Lung (tissue), 12 donors: ENCODE data around the gene CD2. TPM values are rescaled to one million over a fixed set of nuclear protein-coding genes. Genes with fewer than 3 reads are reported as not detected.

Source experiments
- ATAC-seq: fragments of 200-7000 bp; cut with Tn5 transposase; one replicate; pipeline ENCODE4 v1.9.1; 2020; ENCODE audit warnings: moderate number of reproducible peaks; ENCODE audit not compliant: insufficient read depth, low FRiP score
- DNase-seq, 3 donors: peaks; one replicate each; pipeline ENCODE4 v3.0.0-alpha.2; 2013 to 2017
- H3K27ac ChIP-seq, 2 donors: one replicate each; pipeline ENCODE4 v1.5.1; 2013; ENCODE audit warnings: mild to moderate bottlenecking in 2 of 2, moderate library complexity in 2 of 2, control low read depth in 1 of 2, inconsistent platforms in 1 of 2, low read depth in 1 of 2, low read length in 1 of 2
- H3K27me3 ChIP-seq, 3 donors: one replicate each; pipeline ENCODE4 v1.5.1; 2013; ENCODE audit warnings: low read length in 2 of 3; ENCODE audit not compliant: control insufficient read depth in 3 of 3, insufficient read depth in 3 of 3
- H3K36me3 ChIP-seq, 4 donors: one replicate each; pipeline ENCODE4 v1.5.1; 2013; ENCODE audit warnings: low read length in 4 of 4, mild to moderate bottlenecking in 1 of 4, moderate library complexity in 1 of 4; ENCODE audit not compliant: control insufficient read depth in 4 of 4, insufficient read depth in 4 of 4
- H3K4me1 ChIP-seq, 5 donors: one replicate each; pipeline ENCODE4 v1.5.1; 2013; ENCODE audit warnings: low read length in 5 of 5, mild to moderate bottlenecking in 2 of 5, moderate library complexity in 1 of 5; ENCODE audit not compliant: control insufficient read depth in 5 of 5, insufficient read depth in 5 of 5
- H3K4me3 ChIP-seq: one replicate; pipeline ENCODE4 v1.5.1; 2013; ENCODE audit warnings: mild to moderate bottlenecking, control low read depth, moderate library complexity
- H3K9ac ChIP-seq, 2 donors: one replicate each; pipeline ENCODE4 v1.5.1; 2013; ENCODE audit warnings: low read length in 2 of 2, control low read depth in 1 of 2; ENCODE audit not compliant: insufficient read depth in 1 of 2
- H3K9me3 ChIP-seq, 4 donors: one replicate each; pipeline ENCODE4 v1.5.1; 2013; ENCODE audit warnings: low read length in 3 of 4, mild to moderate bottlenecking in 1 of 4, moderate library complexity in 1 of 4; ENCODE audit not compliant: control insufficient read depth in 4 of 4, insufficient read depth in 3 of 4
- WGBS, 2 donors: extraction: QIAGEN DNeasy Blood & Tissue Kit; methylation state at CpG; one replicate each; pipeline ENCODE4 v1.1.7; 2013; 5-methylcytosine and 5-hydroxymethylcytosine counted together
- polyA plus RNA-seq, 2 donors: library from polyadenylated mRNA; stranded (reverse); fragments of 200-250 nt; gene quantifications; one replicate each; pipeline ENCODE4 v1.2.1, GENCODE V29; 2013
- total RNA-seq, 2 donors: library from RNA; depleted of rRNA in 1 of 2; stranded (reverse); fragments of >200 nt in 1 of 2; gene quantifications; one replicate each; pipeline ENCODE4 v1.2.1, GENCODE V29; 2014 to 2021
- TF ChIP-seq, protein P1 (sequence below): IDR thresholded peaks from 2 replicates; pipeline ENCODE4 v1.5.1; 2012; ENCODE audit warnings: mild to moderate bottlenecking; ENCODE audit errors: control extremely low read depth, extremely low read depth
- donor health status: control.
- donor health status: control.
- donor health status: Bipolar disorder and iron deficiency.
- donor health status: healthy.
- donor health status: DM: yes; HTN: yes; CAD: no.

Gene CD2
- total and polyA plus RNA-seq, 4 donors, result 2.4 to 5.2 (median 4.9) TPM

DNA sequence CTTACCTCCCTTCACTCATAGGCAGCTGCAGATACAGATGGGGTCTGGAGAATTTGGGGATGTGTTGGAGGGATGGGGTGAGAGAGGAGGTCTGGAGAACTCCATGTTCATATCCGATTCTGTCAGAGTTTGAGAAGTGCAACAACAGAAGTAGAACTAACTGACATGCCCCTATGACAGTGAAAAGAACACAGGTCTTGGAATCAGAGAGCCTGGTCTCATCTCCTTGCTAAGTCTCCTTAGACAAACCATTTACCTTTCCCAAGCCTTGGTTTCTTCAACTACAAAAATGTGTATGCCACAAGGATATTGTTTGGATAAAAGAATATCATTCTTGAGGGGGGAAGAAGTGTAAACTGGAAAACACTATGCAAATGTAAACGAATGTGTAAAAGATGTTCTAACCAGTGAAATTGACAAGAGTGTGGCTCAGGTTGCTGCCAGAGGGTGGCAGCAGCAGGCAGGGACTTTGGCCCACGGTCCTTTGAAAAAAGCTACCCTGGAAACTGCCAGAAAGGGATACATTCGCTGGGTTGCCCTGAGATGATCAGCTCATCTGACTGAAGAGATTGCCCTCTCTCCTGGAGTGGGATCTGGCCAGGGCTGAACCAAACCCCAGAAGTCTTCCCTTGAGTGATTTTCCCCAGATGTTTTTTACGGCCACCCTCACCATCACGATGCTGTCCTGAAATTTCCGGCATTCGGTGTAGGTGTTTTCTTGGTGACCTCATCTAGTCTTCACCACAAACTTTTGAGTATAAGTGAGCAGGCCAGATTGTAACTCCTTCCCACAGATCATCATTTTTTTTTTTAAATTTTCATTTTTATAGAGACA, 17.0 kb upstream of the CD2 start:
- Histone ChIP-seq H3K9me3 (peaks cover 0 to 7% (median 0%) of the 10 kb centered on the region in 4 donors), H3K36me3 (no peaks in the 10 kb centered on the region), H3K27me3 (no peaks in the 10 kb centered on the region), H3K4me1 (peaks cover 0 to 9% (median 5%) of the 10 kb centered on the region in 5 donors), H3K27ac (no peak overlapping the region), H3K9ac (no peak overlapping the region), H3K4me3 (no peak overlapping the region)
- 51 to 55% methylated on average over 8 of the region's 8 CpGs for WGBS, 2 donors
- DNase-seq, result peak; percentile 58 to 75 (median 67)
- peak; percentile 58 for ATAC-seq
- TF ChIP-seq, protein P1, sequence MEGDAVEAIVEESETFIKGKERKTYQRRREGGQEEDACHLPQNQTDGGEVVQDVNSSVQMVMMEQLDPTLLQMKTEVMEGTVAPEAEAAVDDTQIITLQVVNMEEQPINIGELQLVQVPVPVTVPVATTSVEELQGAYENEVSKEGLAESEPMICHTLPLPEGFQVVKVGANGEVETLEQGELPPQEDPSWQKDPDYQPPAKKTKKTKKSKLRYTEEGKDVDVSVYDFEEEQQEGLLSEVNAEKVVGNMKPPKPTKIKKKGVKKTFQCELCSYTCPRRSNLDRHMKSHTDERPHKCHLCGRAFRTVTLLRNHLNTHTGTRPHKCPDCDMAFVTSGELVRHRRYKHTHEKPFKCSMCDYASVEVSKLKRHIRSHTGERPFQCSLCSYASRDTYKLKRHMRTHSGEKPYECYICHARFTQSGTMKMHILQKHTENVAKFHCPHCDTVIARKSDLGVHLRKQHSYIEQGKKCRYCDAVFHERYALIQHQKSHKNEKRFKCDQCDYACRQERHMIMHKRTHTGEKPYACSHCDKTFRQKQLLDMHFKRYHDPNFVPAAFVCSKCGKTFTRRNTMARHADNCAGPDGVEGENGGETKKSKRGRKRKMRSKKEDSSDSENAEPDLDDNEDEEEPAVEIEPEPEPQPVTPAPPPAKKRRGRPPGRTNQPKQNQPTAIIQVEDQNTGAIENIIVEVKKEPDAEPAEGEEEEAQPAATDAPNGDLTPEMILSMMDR, result peak; percentile 73

DNA sequence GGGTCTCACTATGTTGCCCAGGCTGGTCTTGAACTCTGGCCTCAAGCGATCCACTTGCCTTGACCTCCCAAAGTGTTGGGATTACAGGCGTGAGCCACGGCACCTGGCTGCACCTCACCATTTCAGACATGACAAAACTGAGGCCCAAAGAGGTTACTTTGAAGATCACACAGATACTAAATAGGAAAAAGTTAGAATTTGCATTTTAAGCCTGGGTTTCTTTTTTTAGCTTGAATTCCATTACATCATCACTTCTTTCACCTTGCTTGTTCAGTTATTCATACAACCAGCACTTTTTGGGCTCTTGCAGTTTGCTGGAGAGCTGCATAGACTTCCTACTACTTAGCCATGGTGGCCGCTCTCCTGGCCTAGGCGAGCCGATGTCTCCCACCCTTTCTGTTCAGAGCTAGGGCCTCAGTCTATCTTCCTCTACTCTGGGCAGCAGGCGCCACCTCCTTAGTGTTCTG, 16.3 kb upstream of the CD2 start:
- no peak overlapping the region for H3K4me3 ChIP-seq
- peaks cover 0 to 9% (median 5%) of the 10 kb centered on the region in 5 donors for H3K4me1 ChIP-seq
- DNase-seq (no peak), ATAC-seq (no peak)
- TF ChIP-seq, protein P1, result no peak
- H3K27me3 ChIP-seq, result no peaks in the 10 kb centered on the region
- peaks cover 0 to 9% (median under 1%) of the 10 kb centered on the region in 4 donors for H3K9me3 ChIP-seq
- 90 to 92% methylated on average over 7 of the region's 7 CpGs for WGBS, 2 donors
- no peak overlapping the region for H3K9ac ChIP-seq
- H3K36me3 ChIP-seq, result no peaks in the 10 kb centered on the region
- H3K27ac ChIP-seq, result peak overlapping the region in 1 of 2 donors; percentile 8

DNA sequence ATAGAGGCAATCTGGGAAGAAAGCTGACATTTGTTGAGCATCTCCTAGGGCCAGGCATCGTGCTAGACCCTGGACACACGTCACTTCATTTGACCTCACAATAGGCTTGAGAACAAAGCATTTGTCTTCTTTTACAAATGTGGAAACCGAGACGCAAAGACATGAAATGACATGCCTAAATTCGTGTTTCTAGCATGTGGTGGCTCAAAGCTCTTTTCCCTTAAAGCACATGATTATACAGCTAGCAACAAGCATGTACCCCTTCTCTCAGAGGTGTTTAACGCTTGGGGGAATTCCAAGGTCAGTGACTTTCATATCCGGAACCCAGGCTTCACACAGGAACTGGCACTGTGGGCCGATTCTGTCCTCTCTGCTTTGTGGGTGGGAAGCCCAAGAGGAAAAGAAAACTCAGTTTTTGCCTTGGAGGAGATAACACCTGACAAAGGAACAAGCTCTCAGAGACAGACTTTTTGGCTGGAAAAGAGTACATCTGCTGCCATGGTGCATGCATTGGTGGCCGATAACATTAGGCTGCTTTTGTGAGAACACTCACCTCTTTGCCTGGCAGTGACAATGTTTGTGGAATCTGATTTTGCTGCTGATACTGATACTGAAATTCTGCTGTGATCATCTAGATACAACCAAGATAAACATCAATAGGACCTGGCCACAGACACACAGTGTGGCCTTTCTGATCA, 15.4 kb upstream of the CD2 start:
- ATAC-seq (no peak), DNase-seq (peak in 1 of 3 donors; percentile 26)
- Histone ChIP-seq H3K4me1 (peaks cover 0 to 9% (median 5%) of the 10 kb centered on the region in 5 donors), H3K9me3 (peaks cover 2 to 15% (median 8%) of the 10 kb centered on the region in 4 donors), H3K4me3 (no peak overlapping the region), H3K27me3 (no peaks in the 10 kb centered on the region), H3K27ac (no peak overlapping the region), H3K9ac (no peak overlapping the region), H3K36me3 (no peaks in the 10 kb centered on the region)
- TF ChIP-seq, protein P1, result no peak
- 69 to 73% methylated on average over 9 of the region's 9 CpGs for WGBS, 2 donors
